OCI-LY3 (cell line): ENCODE measurements around the gene C10orf71.

Experiments
- EZH2phosphoT487 ChIP-seq: fragments of 200-600 bp; shearing (Covaris generic); IDR thresholded peaks from 2 replicates; pipeline ENCODE4 v1.6.1; 2018; ENCODE audit warnings: antibody characterized with exemption, mixed run types, low read depth
- TF ChIP-seq, protein P1 (sequence below): fragments of 200-600, 300-600 bp; sonication (generic); IDR thresholded peaks from 2 replicates; pipeline ENCODE4 v1.5.1; 2014; ENCODE audit warnings: antibody characterized with exemption, low read length, low read depth

GRCh38 chr10:49320191-49320590 lies 21.2 kb downstream of the C10orf71 start:
- TF ChIP-seq, protein P1, sequence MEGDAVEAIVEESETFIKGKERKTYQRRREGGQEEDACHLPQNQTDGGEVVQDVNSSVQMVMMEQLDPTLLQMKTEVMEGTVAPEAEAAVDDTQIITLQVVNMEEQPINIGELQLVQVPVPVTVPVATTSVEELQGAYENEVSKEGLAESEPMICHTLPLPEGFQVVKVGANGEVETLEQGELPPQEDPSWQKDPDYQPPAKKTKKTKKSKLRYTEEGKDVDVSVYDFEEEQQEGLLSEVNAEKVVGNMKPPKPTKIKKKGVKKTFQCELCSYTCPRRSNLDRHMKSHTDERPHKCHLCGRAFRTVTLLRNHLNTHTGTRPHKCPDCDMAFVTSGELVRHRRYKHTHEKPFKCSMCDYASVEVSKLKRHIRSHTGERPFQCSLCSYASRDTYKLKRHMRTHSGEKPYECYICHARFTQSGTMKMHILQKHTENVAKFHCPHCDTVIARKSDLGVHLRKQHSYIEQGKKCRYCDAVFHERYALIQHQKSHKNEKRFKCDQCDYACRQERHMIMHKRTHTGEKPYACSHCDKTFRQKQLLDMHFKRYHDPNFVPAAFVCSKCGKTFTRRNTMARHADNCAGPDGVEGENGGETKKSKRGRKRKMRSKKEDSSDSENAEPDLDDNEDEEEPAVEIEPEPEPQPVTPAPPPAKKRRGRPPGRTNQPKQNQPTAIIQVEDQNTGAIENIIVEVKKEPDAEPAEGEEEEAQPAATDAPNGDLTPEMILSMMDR: no peak
- TF ChIP-seq EZH2phosphoT487: no peak
